Parathyroid adenoma (tissue), 2 donors: ENCODE results near the gene DMD.

ENCODE experiments used
- H2AFZ ChIP-seq: fragments of 300-600 bp; sonication (generic); one replicate; pipeline ENCODE4 v1.7.0; 2017; ENCODE audit warnings: antibody characterized with exemption, mild to moderate bottlenecking
- H3K27ac ChIP-seq: fragments of 300-600 bp; sonication (generic); one replicate; pipeline ENCODE4 v1.7.0; 2017
- H3K27me3 ChIP-seq: fragments of 300-600 bp; sonication (generic); one replicate; pipeline ENCODE4 v1.7.0; 2017; ENCODE audit warnings: low read length; ENCODE audit not compliant: control insufficient read depth, insufficient read depth
- H3K36me3 ChIP-seq: fragments of 300-600 bp; sonication (generic); one replicate; pipeline ENCODE4 v1.7.0; 2017; ENCODE audit warnings: low read length; ENCODE audit not compliant: control insufficient read depth, insufficient read depth
- H3K4me1 ChIP-seq: fragments of 300-600 bp; sonication (generic); one replicate; pipeline ENCODE4 v1.7.0; 2017; ENCODE audit warnings: control low read depth
- H3K4me2 ChIP-seq: fragments of 300-600 bp; sonication (generic); one replicate; pipeline ENCODE4 v1.7.0; 2017; ENCODE audit warnings: low read length
- H3K4me3 ChIP-seq: fragments of 300-600 bp; sonication (generic); one replicate; pipeline ENCODE4 v1.7.0; 2017; ENCODE audit warnings: low read depth, low read length
- H3K79me2 ChIP-seq: fragments of 300-600 bp; sonication (generic); one replicate; pipeline ENCODE4 v1.7.0; 2017; ENCODE audit warnings: control low read depth
- H3K9ac ChIP-seq: fragments of 300-600 bp; sonication (generic); one replicate; pipeline ENCODE4 v1.7.0; 2017; ENCODE audit warnings: mild to moderate bottlenecking
- H3K9me3 ChIP-seq: fragments of 300-600 bp; sonication (generic); one replicate; pipeline ENCODE4 v1.7.0; 2017; ENCODE audit warnings: low read length; ENCODE audit not compliant: control insufficient read depth
- CTCF ChIP-seq: fragments of 300-600 bp; sonication (generic); IDR thresholded peaks from one replicate; pipeline ENCODE4 v1.7.0; 2017; ENCODE audit warnings: antibody characterized with exemption, mild to moderate bottlenecking
- donor health status: primary hyperparathyroidism.

The DMD gene

GRCh38 chrX:31580227-31580626 is 1631.1 kb downstream of the DMD start:
- TF ChIP-seq CTCF, result no peak
- Histone ChIP-seq H3K79me2 (no peaks in the 10 kb centered on the region), H3K36me3 (no peaks in the 10 kb centered on the region), H3K4me3 (no peak overlapping the region), H3K9me3 (no peaks in the 10 kb centered on the region), H2AFZ (no peak overlapping the region), H3K9ac (no peak overlapping the region), H3K27me3 (no peaks in the 10 kb centered on the region), H3K4me1 (no peaks in the 10 kb centered on the region), H3K27ac (no peak overlapping the region), H3K4me2 (no peak overlapping the region)

- no peak overlapping the region for H3K9ac ChIP-seq
- no peak for TF ChIP-seq CTCF
- H3K9me3 ChIP-seq, result no peaks in the 10 kb centered on the region
- no peak overlapping the region for H2AFZ ChIP-seq
- H3K79me2 ChIP-seq, result no peaks in the 10 kb centered on the region
- H3K4me1 ChIP-seq, result no peaks in the 10 kb centered on the region
- no peak overlapping the region for H3K4me2 ChIP-seq
- no peaks in the 10 kb centered on the region for H3K27me3 ChIP-seq
- H3K36me3 ChIP-seq, result no peaks in the 10 kb centered on the region
- no peak overlapping the region for H3K27ac ChIP-seq
- H3K4me3 ChIP-seq, result no peak overlapping the region
Measured at GRCh38 chrX:31572360-31572759, 1639.0 kb downstream of the DMD start.

- Histone ChIP-seq H3K4me1 (no peaks in the 10 kb centered on the region), H2AFZ (no peak overlapping the region), H3K79me2 (no peaks in the 10 kb centered on the region), H3K9ac (no peak overlapping the region), H3K36me3 (no peaks in the 10 kb centered on the region), H3K27ac (no peak overlapping the region), H3K4me2 (no peak overlapping the region), H3K4me3 (no peak overlapping the region), H3K27me3 (no peaks in the 10 kb centered on the region), H3K9me3 (no peaks in the 10 kb centered on the region)
- TF ChIP-seq CTCF, result no peak
Measured at GRCh38 chrX:31570658-31571057, 1640.7 kb downstream of the DMD start.

GRCh38 chrX:31563792-31564191 is 1647.6 kb downstream of the DMD start:
- no peaks in the 10 kb centered on the region for H3K79me2 ChIP-seq
- no peak overlapping the region for H3K27ac ChIP-seq
- H2AFZ ChIP-seq, result no peak overlapping the region
- H3K9ac ChIP-seq, result no peak overlapping the region
- H3K4me1 ChIP-seq, result no peaks in the 10 kb centered on the region
- no peaks in the 10 kb centered on the region for H3K36me3 ChIP-seq
- no peak overlapping the region for H3K4me3 ChIP-seq
- TF ChIP-seq CTCF, result no peak
- no peaks in the 10 kb centered on the region for H3K27me3 ChIP-seq
- H3K9me3 ChIP-seq, result no peaks in the 10 kb centered on the region
- no peak overlapping the region for H3K4me2 ChIP-seq

GRCh38 chrX:31555506-31555905 is 1655.8 kb downstream of the DMD start:
- H2AFZ ChIP-seq, result no peak overlapping the region
- no peaks in the 10 kb centered on the region for H3K36me3 ChIP-seq
- no peaks in the 10 kb centered on the region for H3K9me3 ChIP-seq
- no peak overlapping the region for H3K4me2 ChIP-seq
- H3K79me2 ChIP-seq, result no peaks in the 10 kb centered on the region
- no peaks in the 10 kb centered on the region for H3K27me3 ChIP-seq
- H3K4me1 ChIP-seq, result no peaks in the 10 kb centered on the region
- H3K27ac ChIP-seq, result no peak overlapping the region
- H3K9ac ChIP-seq, result no peak overlapping the region
- TF ChIP-seq CTCF, result no peak
- no peak overlapping the region for H3K4me3 ChIP-seq
